Lower lobe of right lung (tissue), 2 donors: ENCODE data around the gene PRND. TPM values are rescaled to one million over a fixed set of nuclear protein-coding genes. Genes with fewer than 3 reads are reported as not detected.
"Not testable (repeated sequence)": the region's sequence is repeated elsewhere in the genome, so short reads cannot be mapped to it uniquely, and the experiment has no call there.

Experiments used
- ATAC-seq, 2 donors: fragments of 200-7000 bp; cut with Tn5 transposase; one replicate each; pipeline ENCODE4 v1.9.1; 2020 to 2022; ENCODE audit warnings: mild to moderate bottlenecking in 2 of 2, moderate library complexity in 2 of 2
- DNase-seq: peaks from one replicate; pipeline ENCODE4 v3.0.0-alpha.2; 2020
- H3K27ac ChIP-seq: fragments of 200-600 bp; one replicate; pipeline ENCODE4 v1.8.0; 2022
- H3K27me3 ChIP-seq: fragments of 200-600 bp; one replicate; pipeline ENCODE4 v1.8.0; 2022; ENCODE audit warnings: low read depth
- H3K36me3 ChIP-seq: fragments of 200-600 bp; one replicate; pipeline ENCODE4 v1.8.0; 2022; ENCODE audit warnings: mild to moderate bottlenecking
- H3K4me1 ChIP-seq: fragments of 200-600 bp; one replicate; pipeline ENCODE4 v1.8.0; 2022
- H3K4me3 ChIP-seq: fragments of 200-600 bp; one replicate; pipeline ENCODE4 v1.8.0; 2022; ENCODE audit warnings: mild to moderate bottlenecking
- H3K9me3 ChIP-seq: fragments of 200-600 bp; one replicate; pipeline ENCODE4 v1.8.0; 2022
- intact Hi-C: fragments of 100-400 bp; cut with DNase I; formaldehyde crosslinking; loops from one replicate; pipeline ENCODE4 v1.11.0; 2022
- total RNA-seq: library from RNA; stranded (reverse); fragmentation: NEBNext Ultra II Directional; extraction: Animal tissue kit (Norgen Biotek cat#: 25700); gene quantifications from one replicate; pipeline ENCODE4 v1.2.1, GENCODE V29; 2021
- TF ChIP-seq, protein P1 (sequence below): fragments of 200-600 bp; IDR thresholded peaks from one replicate; pipeline ENCODE4 v1.8.0; 2022; ENCODE audit warnings: antibody characterized with exemption, mild to moderate bottlenecking
- donor health status: DM: no; HTN: yes; CAD: no; lungs with severe emphysema.

PRND gene
- total RNA-seq, 1 donor from 2014 or later: not detected

DNA sequence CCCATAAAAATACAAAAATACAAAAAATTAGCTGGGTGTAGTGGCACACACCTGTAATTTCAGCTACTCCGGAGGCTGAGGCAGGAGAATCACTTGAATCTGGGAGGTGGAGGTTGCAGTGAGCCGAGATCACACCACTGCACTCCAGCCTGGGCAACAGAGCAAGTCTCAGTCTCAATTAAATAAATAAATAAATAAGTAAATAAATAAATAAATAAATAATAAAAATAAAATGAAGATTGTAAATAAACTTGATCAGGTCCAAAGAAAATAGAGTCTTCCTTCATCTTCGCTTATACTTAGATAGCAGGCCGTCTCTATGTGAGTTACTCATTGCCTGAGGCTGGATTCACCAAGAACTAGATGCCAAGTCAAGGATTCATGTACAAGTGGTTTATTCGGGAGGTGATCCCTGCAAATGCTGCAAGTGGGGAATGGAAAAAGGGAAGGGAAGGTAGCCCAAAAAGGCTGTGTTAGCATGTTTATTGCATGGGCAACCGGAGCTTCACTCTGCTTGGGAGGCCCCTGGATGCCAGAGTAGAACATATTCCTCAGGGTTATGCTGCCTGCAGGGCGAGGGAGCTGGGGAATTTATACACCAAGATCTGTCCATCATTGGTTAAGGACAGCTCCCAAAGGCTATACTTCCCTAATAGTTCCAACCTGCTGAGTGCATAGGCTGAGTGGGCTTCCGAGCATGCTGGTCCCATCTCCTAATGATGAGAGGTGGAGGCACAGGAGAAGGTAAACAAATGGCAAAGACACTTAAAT is 16.3 kb downstream of the PRND start:
- Histone ChIP-seq H3K27me3 (no peaks in the 10 kb centered on the region), H3K27ac (no peak overlapping the region), H3K36me3 (no peaks in the 10 kb centered on the region), H3K4me3 (no peak overlapping the region), H3K4me1 (no peaks in the 10 kb centered on the region), H3K9me3 (no peaks in the 10 kb centered on the region)
- intact Hi-C loops: no loop called here
- ATAC-seq: no peak
- DNase-seq: no peak
- TF ChIP-seq, protein P1, sequence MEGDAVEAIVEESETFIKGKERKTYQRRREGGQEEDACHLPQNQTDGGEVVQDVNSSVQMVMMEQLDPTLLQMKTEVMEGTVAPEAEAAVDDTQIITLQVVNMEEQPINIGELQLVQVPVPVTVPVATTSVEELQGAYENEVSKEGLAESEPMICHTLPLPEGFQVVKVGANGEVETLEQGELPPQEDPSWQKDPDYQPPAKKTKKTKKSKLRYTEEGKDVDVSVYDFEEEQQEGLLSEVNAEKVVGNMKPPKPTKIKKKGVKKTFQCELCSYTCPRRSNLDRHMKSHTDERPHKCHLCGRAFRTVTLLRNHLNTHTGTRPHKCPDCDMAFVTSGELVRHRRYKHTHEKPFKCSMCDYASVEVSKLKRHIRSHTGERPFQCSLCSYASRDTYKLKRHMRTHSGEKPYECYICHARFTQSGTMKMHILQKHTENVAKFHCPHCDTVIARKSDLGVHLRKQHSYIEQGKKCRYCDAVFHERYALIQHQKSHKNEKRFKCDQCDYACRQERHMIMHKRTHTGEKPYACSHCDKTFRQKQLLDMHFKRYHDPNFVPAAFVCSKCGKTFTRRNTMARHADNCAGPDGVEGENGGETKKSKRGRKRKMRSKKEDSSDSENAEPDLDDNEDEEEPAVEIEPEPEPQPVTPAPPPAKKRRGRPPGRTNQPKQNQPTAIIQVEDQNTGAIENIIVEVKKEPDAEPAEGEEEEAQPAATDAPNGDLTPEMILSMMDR: no peak

DNA sequence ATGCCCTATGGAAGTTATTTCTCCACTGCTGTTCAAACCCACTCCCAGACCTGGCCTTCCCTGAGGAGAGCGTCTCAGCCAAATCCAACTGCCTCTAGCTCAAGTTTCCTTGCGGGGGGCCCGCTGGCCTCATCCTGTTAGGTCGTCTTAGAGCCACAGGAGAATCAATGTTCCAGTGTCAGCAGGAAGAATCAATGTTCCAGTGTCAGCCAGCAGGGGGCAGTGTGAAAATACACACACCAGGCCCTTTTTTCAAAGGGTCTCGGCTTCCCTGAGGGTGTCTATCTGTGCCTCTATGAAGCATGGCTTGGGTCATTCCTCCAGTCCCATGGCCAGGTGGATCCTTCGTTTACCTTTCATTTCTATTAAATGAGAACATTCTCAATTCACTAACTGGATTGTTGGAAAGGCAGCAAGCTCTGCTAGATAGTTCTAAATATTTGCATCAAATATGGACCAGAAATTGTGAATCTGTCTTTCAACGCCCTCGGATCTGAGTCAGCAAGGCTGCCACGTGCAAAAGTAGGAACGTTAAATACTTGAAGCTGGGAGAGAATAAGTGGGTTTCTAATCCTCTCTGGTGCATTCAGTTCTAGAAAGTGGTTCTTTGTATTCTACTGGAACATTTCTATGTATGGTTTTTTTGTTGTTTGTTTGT is 19.2 kb downstream of the PRND start:
- DNase-seq (no peak), ATAC-seq (peak in 1 of 2 donors; percentile 53)
- no peak overlapping the region for H3K4me3 ChIP-seq
- no peaks in the 10 kb centered on the region for H3K27me3 ChIP-seq
- no peaks in the 10 kb centered on the region for H3K4me1 ChIP-seq
- TF ChIP-seq, protein P1: peak; percentile 76
- no peaks in the 10 kb centered on the region for H3K9me3 ChIP-seq
- H3K36me3 ChIP-seq: no peaks in the 10 kb centered on the region
- intact Hi-C loops: no loop called here
- H3K27ac ChIP-seq: no peak overlapping the region

- Histone ChIP-seq H3K9me3 (no peaks in the 10 kb centered on the region), H3K4me3 (no peak overlapping the region), H3K27me3 (peaks cover 8% of the 10 kb centered on the region), H3K36me3 (no peaks in the 10 kb centered on the region), H3K4me1 (no peaks in the 10 kb centered on the region), H3K27ac (no peak overlapping the region)
- TF ChIP-seq, protein P1: no peak
- ATAC-seq (no peak), DNase-seq (no peak)
- intact Hi-C loops: no loop called here
These were observed 27.1 kb downstream of the PRND start for GRCh38 chr20:4748847-4749246.

DNA sequence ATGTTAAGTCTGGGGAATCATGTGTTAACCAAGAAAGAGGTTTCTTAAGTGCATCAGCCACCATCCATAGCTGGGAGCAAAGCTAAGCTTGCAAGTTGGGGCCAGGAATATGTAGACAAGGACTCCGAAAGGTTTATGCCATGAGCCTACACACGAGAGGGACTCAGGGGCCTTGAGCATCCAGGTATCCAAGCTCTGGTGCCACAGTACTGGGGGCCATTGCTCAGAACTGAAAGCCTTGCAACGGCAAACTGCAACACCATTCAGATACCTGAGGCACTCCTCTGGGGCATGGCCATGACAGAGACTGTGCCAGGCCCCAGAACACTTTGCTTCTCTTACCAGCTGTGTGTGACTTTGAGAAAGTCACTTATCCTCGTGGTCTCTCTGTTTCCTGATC is 27.6 kb downstream of the PRND start:
- intact Hi-C loops: no loop called here
- no peak overlapping the region for H3K27ac ChIP-seq

DNA sequence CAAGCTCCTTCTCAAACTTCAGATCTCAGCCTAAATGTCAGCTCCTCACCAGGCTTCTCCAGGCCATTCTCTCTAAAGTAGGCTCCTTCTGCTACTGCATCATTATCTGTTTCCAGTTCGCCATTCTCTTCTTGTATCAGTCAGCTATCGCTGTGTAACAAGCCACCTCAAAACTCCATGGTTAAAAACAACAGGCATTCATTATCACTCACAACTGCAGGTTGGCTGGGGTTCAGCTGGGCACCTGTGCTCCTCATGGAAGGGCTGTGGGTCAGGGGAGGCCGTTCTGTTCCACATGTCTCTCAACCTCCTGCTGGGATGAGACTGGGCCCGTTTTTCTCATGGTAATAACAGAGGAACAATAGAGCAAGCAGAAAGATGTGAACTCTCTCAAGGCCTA is 28.7 kb downstream of the PRND start:
- no peak overlapping the region for H3K27ac ChIP-seq
- H3K4me1 ChIP-seq: no peaks in the 10 kb centered on the region
- H3K27me3 ChIP-seq: peaks cover 8% of the 10 kb centered on the region
- intact Hi-C loops: no loop called here
- ATAC-seq: no peak
- DNase-seq: no peak
- no peaks in the 10 kb centered on the region for H3K36me3 ChIP-seq
- H3K4me3 ChIP-seq: no peak overlapping the region
- TF ChIP-seq, protein P1: no peak
- H3K9me3 ChIP-seq: no peaks in the 10 kb centered on the region

More for the DNA sequence above, 27.6 kb downstream of the PRND start:
- H3K4me1 ChIP-seq: no peaks in the 10 kb centered on the region
- H3K9me3 ChIP-seq: no peaks in the 10 kb centered on the region
- ATAC-seq: no peak
- DNase-seq: no peak
- peaks cover 8% of the 10 kb centered on the region for H3K27me3 ChIP-seq
- TF ChIP-seq, protein P1: no peak
- H3K36me3 ChIP-seq: no peaks in the 10 kb centered on the region
- H3K4me3 ChIP-seq: no peak overlapping the region

DNA sequence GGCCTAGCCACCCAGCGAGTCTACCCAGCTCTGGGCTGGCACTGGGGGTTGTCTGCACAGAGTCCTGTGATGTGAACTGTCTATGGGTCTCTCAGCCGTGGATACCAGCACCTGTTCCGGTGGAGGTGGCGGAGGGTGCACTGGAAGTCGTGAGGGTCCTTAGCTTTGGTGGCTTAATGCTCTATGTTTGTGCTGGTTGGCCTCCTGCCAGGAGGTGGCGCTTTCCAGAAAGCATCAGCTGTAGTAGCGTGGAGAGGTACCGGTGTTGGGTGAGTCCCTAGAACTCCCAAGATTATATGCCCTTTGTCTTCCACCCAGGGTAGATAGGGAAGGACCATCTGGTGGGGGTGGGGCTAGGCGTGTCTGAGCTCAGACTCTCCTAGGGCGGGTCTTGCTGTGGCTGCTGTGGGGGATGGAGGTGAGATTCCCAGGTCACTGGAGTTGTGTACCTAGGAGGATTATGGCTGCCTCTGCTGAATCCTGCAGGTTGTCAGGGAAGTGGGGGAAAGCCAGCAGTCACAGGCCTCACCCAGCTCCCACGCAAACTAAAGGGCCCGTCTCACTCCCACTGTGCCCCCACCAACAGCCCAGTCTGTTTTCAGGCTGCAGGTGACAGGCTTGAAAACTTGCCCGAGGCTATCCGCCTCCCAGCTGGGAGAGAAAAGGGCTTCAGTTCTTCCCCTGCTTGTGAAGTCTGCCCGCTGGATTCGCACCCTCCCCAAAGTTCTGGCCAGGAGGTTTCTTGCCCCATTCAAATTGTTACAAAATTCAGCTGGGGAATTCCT is 37.6 kb downstream of the PRND start:
- ATAC-seq, intact Hi-C loops, H3K36me3 ChIP-seq, H3K4me1 ChIP-seq, DNase-seq, H3K9me3 ChIP-seq, H3K4me3 ChIP-seq, H3K27ac ChIP-seq, H3K27me3 ChIP-seq: not testable (repeated sequence)
